NCI-H2029 (cell line): Measurements from ENCODE around the gene IMPA2.
"Not testable (repeated sequence)": the region's sequence is repeated elsewhere in the genome, so short reads cannot be mapped to it uniquely, and the experiment has no call there.

Experiments
- DNase-seq: peaks from one replicate; lab custom pipeline; 2025; lab: John Stamatoyannopoulos, UW

The IMPA2 gene

DNA sequence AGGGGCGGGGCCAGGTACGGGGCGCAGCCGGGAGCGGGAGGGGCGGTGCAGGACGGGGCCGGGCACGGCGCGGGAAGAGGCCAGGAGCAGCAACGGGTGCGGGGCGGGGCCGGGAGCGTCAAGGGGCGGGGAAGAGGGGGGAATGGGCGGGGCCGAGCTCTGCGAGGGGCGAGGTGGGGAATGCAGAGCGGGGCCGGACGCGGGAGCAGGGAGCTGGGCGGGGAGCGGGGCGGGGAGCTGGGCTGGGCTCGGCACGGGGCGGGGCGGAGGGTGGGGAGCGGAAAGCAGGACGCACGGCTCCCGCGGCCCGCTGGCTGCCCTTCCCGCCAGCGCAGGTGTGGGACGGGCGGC is at the start of gene IMPA2:
Gene IMPA2, plus strand, starts transcription at position 316 of the 351 bp plus-strand sequence. CDS start 163 bp downstream, outside the sequence.
- DNase-seq = peak; percentile 95

DNA sequence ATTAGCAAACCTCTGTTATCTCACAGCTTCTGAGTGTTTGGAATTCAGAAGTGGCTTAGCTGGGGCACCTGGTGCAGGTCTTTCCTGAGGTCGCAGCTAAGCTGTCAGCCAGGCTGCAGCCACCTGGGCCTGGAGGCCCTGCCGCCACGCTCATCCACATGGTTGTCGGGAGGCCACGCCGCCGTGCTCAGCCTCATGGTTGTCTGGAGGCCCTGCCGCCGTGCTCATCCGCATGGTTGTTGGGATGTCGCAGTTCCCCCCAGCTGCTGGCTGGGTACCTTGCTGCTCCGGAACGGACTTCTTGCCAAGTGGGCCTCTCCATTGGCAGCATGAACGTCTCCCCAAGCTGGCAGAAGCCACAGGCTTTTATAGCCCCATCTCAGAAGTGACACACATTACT is 48.9 kb upstream of the IMPA2 start:
- no peak for DNase-seq

DNA sequence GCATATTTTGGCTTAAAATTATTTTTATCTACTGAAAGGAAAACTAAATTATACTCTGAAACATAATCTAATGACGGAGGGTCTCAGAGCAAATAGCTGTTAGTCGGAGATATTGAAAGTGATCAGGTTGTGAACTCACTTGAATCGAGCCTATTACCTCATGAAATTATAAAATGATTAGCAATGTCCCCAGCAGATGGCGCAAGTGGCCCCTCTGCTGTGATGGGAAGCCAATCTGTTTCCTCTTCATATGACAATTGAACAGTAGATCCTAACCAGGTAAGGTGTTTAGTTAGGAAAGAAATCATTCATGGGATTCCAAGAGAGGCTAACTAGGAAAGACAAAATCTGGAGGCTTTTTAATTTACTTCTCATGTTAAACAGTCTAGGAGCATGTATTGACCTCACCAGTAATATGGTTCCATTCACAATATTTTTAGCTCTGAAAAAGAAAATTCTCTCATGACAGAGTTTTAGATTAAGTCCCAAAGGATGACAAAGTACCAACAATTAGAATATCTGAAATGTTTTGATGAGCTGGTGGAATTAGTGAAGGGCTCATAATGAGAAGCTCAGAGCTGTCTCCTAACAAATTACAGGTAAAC is 43.3 kb upstream of the IMPA2 start:
- peak; percentile 36 for DNase-seq

DNA sequence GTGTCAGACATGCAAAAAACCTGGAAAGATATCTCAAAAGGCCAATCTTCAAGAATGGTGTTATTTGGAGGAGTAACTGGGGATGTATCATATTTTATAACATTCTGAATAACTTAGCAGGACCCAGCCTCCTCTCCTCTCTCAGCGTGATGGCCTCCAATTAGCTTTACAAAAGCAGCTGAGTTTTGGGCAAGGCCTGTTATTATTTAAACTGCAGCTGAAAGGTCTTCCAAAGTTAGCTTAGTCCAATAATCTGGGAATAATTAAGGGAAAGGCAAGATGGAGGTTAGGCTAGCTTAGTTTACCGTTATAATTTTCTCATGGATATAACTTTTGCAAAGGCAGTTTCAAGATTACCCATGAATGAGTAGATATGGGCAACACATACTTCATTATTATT is 40.4 kb upstream of the IMPA2 start:
- DNase-seq = no peak

DNA sequence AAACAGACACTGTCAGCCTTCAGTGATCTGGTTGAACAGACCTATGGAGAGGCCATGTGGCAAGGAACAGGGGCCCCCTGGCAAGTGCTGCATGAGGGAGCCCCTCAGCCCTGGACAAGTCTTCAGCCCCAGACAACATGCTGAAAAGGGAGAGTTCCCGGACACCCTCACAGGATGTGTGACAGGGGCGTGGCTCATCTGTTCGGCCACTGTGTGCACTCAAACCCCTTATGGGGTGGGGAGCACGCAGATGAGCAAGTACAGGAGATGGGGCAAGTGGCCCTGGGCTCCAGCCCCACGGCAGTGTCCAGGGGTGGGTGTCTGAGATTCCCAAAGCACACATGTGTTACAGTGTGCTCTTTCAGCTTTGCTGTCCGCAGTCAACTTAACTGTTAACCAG is 37.8 kb upstream of the IMPA2 start:
- DNase-seq = no peak

DNA sequence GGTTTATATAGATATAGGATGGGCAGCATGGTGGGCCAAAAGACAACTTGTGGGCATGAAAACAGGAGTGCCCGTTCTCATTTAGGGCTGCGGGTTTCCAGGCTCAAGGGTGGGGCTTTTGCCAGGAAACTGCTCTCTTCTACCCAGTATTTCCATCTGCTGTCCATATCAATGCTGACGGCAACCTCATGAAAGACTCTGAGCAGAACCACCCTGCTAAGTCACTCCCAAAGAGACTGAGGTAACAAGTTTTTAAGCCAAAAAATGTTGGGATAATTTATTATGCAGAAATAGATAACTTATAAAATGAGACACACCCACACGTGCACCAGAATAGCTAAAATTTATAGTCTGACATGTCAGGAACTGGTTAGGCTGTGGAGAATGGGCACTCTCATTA is 37.1 kb upstream of the IMPA2 start:
- no peak for DNase-seq

DNA sequence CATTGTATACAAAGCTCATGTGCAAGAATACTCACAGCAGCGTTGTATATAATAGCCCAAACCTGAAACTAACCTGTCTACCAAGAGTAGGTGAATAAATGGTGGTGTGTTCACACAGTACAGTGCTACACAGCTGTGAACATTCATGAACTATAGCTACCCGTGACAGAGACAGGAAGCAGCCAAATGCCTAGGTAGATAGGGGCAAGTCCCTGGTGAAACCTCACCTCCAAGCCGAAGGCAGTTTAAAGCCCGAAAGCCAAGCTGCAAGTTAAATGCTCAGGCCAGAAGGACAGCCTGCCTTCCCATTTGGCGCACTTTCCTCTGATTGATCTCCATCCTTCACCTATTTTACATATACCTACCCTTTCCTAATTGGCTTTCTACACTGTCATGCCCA is 36.5 kb upstream of the IMPA2 start:
- DNase-seq = no peak

DNA sequence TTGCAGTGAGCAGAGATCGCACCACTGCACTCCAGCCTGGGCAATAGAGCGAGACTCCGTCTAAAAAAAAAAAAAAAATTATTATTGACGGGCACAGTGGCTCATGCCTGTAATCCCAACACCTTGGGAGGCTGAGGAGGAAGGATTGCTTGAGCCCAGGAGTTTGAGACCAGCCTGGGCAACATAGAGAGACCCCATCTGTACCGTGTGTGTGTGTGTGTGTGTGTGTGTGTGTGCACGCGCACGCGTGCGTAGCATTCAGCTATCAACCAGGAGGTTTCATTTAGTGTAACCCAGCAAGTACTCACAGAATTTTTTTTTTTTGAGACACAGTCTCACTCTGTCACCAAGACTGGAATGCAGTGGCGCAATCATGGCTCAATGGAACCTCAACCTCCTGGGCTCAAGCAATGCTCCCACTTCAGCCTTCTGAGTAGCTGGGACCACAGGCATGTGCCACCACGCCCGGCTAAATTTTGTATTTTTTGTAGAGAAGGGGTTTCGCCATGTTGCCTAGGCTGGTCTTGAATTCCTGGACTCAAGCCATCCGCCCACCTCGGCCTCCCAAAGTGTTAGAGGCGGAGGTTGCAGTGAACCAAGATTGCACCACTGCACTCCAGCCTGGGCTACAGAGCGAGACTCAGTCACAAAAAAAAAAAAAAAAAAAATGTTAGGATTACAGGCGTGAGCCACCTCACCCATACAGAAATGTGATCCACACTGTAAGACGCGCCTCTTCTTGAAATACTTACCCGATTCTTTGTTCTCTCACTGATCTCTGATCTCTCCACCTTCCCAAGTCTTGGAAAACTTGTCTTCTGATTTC is 35.3 kb upstream of the IMPA2 start:
- not testable (repeated sequence) for DNase-seq

DNA sequence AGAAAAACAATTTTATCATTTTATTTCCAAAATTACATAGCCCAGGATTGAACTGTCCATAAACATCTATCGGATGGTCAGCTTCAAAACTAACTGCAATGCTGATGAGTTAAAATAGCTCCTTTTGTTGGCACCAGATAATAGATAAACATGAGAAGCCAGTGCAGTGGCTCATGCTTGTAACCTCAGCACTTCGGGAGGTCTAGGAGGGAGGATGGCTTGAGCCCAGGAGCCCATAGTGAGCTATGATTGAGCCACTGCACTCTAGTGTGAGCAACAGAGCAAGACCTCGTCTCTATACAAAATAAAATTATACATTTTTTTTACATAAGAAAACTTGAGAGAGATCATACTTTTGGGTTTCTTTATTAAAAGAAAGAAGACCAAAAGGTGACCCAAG is 34.6 kb upstream of the IMPA2 start:
- peak; percentile 11 for DNase-seq

DNA sequence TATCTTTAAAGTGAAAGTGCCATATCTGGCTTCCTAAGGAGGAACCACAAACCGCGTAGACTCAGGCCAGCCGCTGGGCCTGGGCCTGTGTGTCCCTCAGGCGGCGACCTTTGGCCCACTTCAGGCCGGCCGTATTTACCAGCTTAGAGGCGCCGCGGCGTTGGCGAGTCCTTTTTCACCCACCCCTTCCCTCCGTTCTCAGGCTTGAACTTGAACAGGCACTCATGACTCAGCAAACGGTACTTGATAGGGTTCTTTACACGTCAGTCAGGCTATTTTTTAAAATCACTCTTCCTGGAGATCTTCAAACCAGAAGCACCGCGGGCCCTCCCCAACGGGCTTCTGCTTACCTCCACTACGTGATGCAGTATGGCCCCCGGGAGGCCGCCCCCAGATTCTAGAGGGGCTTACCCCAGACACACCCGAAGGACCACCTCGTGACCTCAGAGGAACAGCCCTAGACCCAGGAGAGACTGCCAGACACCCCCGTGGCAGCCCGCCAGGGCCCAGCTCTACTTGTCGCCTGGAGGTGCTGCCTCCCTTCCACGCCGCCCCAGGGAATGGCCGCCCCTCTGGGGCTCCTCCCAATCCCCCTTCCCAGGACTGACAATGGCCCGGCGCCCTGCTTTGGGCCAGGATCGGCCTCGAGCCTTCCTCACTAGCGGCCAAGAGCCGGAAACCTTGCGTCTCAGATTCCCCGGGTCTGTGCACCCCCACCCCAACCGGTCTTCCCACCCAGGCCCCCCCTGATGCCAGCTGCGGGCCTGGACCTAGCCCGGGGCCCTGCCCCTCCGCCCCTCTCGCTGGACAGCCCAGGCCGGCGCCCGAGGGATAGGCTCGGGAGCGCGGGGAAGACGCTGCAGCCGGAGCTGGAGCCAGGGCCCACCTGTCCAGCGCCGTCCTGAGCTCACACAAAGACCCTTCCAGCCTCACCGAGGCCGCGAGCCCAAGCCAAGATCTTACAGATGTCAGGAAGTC is 33.8 kb upstream of the IMPA2 start:
- peak; percentile 40 for DNase-seq

DNA sequence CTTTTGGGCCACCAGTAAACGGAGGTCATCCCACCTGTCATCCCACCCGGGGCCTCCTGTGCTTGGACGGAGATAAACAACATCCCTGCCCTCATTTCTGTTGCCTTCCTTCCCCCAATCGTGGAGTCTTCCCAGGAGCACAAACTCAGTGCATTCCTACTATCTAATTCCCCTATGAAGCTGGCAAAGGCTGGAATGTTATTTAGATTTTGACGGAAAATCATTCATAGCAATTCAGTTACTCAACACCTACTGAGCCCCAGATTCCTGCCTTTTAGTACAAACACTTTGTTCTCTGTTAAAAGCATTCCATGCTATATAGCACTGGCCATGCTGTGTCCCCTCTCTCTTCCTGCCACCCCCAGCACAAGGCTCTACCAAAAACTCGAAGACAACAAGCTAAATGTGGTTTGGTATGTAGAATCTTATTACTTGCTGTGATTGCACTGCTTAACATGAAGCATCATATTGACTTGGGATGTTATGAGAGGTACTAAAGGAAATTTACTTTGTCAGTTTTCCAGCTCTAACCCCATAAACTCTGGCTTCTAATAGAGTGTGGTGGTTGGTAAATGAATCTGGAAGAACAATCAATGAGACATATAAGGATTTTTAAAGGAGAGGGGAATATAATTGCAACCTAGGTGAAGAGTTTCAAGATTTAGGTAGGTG is 32.3 kb upstream of the IMPA2 start:
- DNase-seq = no peak

DNA sequence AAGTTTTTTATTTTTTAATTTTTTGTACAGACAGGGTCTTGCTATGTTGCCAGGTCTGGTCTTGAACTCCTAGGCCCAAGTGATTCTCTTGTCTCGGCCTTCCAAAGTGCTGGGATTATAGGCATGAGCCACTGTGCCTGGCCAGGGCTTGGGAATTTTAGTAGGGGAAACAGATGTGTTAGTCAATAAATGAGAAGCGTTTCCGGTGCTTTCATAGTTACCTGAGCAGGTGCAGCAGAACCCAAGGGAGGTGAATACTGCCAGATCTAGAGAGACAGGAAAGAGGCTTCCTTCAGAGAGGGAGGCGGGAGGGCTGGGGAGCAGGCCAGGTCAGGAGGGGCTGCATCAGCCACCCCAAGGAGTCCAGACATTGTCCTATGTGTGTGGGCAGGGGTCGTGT is 30.5 kb upstream of the IMPA2 start:
- DNase-seq = peak; percentile 61

DNA sequence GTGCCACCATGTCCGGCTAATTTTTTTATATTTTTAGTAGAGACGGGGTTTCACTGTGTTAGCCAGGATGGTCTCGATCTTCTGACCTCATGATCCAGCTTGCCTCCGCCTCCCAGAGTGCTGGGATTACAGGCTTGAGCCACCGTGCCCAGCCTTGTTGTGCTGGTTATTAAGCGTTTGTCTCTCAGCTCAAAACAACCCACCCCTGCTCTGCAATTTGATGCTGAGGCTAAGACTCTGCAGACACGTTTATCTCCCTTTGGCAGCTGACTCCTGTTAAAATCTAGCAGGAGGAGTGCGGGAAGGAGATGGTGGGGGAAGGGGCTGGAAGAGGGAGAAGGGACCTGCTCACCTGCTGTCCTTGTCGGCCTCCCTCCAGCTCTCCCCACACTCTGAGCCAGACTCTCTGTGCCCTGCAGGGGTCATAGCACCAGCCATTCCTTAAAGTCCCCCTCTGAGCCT is 29.9 kb upstream of the IMPA2 start:
- DNase-seq = no peak

DNA sequence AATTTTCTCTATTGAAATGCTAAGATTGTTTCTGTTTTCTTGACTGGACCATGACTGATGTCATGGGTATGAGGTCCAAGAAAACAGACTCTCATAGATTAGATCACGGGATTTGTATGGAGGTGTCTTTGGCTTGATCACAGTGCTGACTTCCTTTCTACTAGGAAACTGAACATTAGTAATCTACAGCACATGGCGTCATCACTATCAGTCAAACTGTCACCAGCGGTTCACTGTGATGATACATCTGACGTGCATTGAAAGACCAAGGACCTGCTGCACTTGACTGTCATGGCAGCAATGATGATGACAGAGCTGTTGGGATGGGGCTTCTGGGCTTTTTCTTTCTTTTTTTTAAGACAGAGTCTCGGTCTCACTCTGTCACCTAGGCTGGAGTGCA is 28.2 kb upstream of the IMPA2 start:
- DNase-seq = no peak

DNA sequence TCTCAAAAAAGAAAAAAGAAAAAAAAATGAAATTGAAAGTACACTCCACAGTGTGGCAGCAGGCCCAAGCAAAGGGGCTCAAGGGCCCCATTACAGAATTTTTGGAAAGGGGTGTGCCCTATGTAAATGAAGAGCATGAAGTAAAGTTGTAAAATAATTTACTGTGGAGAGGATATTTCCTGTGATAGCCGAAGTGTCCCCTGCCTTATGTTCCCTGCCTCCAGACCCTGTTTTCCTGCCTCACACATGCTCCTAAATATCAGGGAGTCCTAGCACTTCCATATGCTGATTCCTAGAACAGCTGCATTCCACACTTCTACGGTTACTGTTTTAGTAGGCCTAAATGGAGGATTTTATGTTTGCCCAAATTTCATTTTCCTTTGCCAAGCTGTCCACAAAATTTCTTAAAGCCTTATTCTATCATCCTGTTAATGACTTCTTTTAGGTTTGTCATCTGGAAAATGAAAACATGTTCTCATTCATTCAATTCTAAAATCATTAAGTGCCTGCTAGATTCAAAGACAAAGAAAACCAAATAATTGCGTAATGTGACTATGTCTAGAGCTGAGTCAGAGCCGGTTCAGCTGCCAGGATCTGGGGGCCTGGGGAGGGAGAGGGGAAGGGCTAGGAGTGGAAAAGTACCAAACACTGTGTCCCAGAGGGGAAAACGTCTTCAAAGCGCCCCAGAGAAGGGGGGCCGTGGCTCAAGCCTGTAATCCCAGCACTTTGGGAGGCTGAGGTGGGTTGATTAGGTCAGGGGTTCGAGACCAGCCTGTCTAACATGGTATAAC is 25.9 kb upstream of the IMPA2 start:
- peak; percentile 58 for DNase-seq

DNA sequence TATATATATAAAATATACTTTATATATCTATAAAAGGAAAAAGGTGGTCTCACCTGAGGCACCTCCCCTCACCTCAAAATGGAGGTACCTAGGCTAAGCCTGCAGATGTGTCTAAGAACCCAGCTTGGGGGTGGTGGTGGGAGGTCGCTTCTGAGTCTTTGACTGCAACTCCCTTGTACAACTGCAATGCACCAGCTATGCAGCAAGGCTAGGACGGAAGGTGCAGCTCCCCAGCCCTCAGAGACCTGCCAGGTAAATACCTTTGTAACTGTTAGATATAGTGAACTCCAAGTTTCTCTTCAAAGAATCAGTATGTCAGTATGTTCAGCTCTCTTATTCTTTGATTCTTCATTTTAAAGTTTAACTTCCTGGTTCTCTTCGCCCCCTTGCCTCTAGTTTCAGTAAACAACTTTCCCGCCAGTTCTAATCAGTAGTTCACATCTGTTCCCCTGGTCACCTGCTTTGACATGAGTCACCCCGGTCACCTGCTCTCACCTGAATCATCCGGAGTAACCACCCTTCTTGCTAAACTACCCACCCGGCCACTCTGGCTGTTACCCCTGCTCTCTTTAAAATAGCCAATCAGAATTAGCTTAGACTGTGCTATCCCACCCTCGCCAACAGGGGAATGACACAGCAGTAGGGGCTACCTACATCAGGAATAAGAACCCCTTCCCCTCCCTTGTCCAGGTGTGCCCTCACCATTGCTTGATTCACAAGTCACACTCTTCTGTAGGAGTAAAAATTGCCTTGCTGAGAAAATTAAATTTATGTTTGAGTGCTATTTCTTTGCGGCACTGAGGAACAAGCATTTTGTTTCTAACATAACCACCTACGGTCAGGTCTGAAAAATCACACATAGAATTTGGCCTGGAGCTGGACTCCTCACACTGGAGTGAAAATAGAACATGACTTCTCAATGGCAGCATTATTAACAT is 24.7 kb upstream of the IMPA2 start:
- DNase-seq = no peak

DNA sequence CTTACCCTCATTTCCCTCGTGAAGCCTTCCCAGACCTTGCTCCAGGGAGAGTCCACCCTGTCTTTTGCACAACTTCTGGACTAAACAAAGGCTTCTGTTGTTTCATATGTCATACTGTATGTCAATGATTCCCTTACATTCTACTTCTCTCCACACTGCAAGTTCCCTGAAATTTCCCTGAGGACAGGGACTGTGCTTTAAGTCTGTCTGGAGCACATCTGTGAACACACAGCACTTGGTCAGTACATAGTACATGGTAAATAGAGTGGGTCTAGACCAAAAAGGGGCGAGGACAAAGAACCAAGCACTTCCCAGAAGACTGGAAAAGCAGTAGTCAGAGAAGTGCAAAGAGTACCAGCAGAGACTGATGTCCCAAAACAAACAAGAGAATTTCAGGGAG is 23.7 kb upstream of the IMPA2 start:
- no peak for DNase-seq

DNA sequence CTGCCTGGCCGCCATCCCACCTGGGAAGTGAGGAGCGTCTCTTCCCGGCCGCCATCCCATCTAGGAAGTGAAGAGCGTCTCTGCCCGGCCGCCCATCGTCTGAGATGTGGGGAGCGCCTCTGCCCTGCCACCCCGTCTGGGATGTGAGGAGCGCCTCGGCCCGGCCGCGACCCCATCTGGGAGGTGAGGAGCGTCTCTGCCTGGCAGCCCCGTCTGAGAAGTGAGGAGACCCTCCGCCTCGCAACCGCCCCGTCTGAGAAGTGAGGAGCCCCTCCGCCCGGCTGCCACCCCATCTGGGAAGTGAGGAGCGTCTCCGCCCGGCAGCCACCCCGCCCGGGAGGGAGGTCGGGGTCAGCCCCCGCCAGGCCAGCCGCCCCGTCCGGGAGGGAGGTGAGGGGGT is 21.7 kb upstream of the IMPA2 start:
- not testable (repeated sequence) for DNase-seq

DNA sequence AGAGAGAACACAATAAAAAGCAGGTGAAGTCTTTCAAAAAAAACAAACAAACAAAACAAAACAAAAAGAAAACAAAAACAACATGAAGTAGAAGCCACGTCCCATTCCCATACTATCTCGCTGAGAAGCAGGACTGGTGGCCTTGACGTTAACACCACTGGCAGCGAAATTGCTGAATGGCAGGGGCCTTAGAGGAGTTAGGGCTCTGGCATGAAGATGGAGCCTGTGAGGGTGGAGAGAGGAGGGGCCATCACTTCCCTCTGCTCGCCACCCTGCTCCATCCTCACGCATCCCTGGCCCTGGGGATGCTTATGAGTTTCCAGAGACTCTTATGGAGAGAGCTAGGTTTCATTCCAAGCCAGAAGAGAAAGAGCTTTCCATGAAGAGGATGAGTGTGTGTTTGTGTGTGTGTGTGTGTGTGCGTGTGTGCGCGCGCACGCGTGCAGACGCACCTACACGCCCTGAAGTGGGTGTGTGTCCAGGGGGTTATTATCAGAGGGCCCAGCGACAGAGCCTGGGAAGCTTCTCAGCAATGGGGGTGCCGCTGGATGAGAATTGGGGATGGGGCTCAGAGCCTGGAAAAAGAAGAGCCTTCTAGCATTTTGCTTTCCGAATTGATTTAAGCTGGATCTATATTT is 20.4 kb upstream of the IMPA2 start:
- DNase-seq = no peak

DNA sequence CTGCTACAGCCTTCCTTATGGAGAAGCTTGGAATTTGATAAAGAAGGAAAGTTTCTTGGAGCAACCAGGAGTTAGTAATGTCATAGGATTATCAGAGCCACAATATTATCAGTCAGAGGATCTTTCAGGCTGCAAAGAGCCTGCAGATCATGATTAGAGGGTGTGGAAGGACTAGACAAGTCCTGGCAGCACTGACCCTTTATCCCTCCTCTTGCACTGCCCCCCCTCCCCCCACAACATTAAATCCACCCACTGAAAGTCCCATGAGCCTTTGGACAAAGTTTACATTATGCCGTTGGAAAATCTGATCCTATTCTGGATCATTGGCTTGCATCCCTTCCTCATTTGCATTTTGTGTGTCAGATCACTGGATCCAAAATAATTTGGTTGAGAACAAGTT is 18.7 kb upstream of the IMPA2 start:
- DNase-seq = no peak
